KBM-7 (cell line): ENCODE results near the gene NMT1.
"Not testable (repeated sequence)": the region's sequence is repeated elsewhere in the genome, so short reads cannot be mapped to it uniquely, and the experiment has no call there.

ENCODE experiments used
- DNase-seq: peaks from one replicate; pipeline ENCODE4 v3.0.0-alpha.2; 2015
- in situ Hi-C: fragments of 300-500 bp; cut with MboI; formaldehyde crosslinking; loops from 2 replicates; pipeline ENCODE4 v1.14.3; 2020; ENCODE audit warnings: low sequenced_read_pairs, low pct_unique_long_range_greater_than_20kb, mixed read lengths

NMT1 gene

GRCh38 chr17:45032174-45032541 lies 29.0 kb upstream of the NMT1 start:
- in situ Hi-C loops: no loop called here
- DNase-seq: no peak

- in situ Hi-C loops: no loop called here
- no peak for DNase-seq
These were observed 26.5 kb upstream of the NMT1 start for GRCh38 chr17:45034599-45034998.

GRCh38 chr17:45035848-45036247 lies 25.3 kb upstream of the NMT1 start:
- no peak for DNase-seq
- in situ Hi-C loops: no loop called here

GRCh38 chr17:45036691-45037090 lies 24.4 kb upstream of the NMT1 start:
- DNase-seq: no peak
- in situ Hi-C loops: no loop called here

GRCh38 chr17:45038728-45039634 lies 22.1 kb upstream of the NMT1 start:
- in situ Hi-C loops: no loop called here
- no peak for DNase-seq

GRCh38 chr17:45040459-45040858 lies 20.7 kb upstream of the NMT1 start:
- in situ Hi-C loops: no loop called here

GRCh38 chr17:45042346-45043120 lies 18.6 kb upstream of the NMT1 start:
- in situ Hi-C loops: no loop called here
- no peak for DNase-seq

More at GRCh38 chr17:45040459-45040858, 20.7 kb upstream of the NMT1 start:
- DNase-seq: no peak

- in situ Hi-C loops: no loop called here
- DNase-seq: no peak
These were observed 17.1 kb upstream of the NMT1 start for GRCh38 chr17:45043813-45044540.

GRCh38 chr17:45046537-45047125 lies 14.5 kb upstream of the NMT1 start:
- DNase-seq: no peak
- in situ Hi-C loops: no loop called here

- in situ Hi-C loops: no loop called here
- no peak for DNase-seq
These were observed 12.1 kb upstream of the NMT1 start for GRCh38 chr17:45048795-45049563.

GRCh38 chr17:45050481-45051059 lies 10.5 kb upstream of the NMT1 start:
- DNase-seq: no peak
- in situ Hi-C loops: no loop called here

- in situ Hi-C loops: no loop called here
- DNase-seq: peak; percentile 93
These were observed 9.9 kb upstream of the NMT1 start, which contains the start of gene DCAKD for GRCh38 chr17:45051060-45051719. Gene DCAKD, minus strand, starts transcription at chr17:45051632. Its CDS starts 16,747 bp downstream, at chr17:45034885.

GRCh38 chr17:45051720-45052051 lies 9.4 kb upstream of the NMT1 start:
- in situ Hi-C loops, DNase-seq: not testable (repeated sequence)

- in situ Hi-C loops: no loop called here
- peak; percentile 75 for DNase-seq
These were observed 8.9 kb upstream of the NMT1 start for GRCh38 chr17:45052052-45052772.

GRCh38 chr17:45060382-45060796 lies 728 bp upstream of the NMT1 start:
- no peak for DNase-seq

GRCh38 chr17:45061606-45062205 lies 589 bp downstream of the NMT1 start:
- in situ Hi-C loops: no loop called here
- no peak for DNase-seq

More at GRCh38 chr17:45060382-45060796, 728 bp upstream of the NMT1 start:
- in situ Hi-C loops: no loop called here

- in situ Hi-C loops: no loop called here
- DNase-seq: peak; percentile 69
These were observed 2.1 kb downstream of the NMT1 start for GRCh38 chr17:45063198-45063597.
